Body of pancreas (tissue), 4 donors: Measurements from ENCODE around the gene TAF1C. TPM values are rescaled to one million over a fixed set of nuclear protein-coding genes. Genes with fewer than 3 reads are reported as not detected.
A peak's percentile ranks its signal among the peaks of the same experiment; 100 is the strongest.

Experiments used
- ATAC-seq: fragments of 150-250 bp; one replicate; pipeline ENCODE4 v1.9.1; 2016
- DNase-seq, 4 donors: peaks; one replicate each; pipeline ENCODE4 v3.0.0-alpha.2; 2019
- H3K27ac ChIP-seq, 4 donors: fragments of 200-600 bp; sonication (generic); 1 replicate in 3 of 4; 2 replicates in 1 of 4; pipeline versions ENCODE4 v1.5.1 to v1.6.1; 2016 to 2019; ENCODE audit warnings: mild to moderate bottlenecking in 1 of 4, mixed read lengths in 1 of 4, moderate library complexity in 1 of 4
- H3K27me3 ChIP-seq, 2 donors: fragments of 200-600 bp; sonication (generic); one replicate each; pipeline ENCODE4 v1.6.0; 2016; ENCODE audit warnings: mild to moderate bottlenecking in 1 of 2
- H3K36me3 ChIP-seq, 2 donors: fragments of 200-600 bp; sonication (generic); replicated peaks in 1 of 2; 2 replicates each; pipeline ENCODE4 v1.5.1; 2016; ENCODE audit warnings: low read depth in 2 of 2; ENCODE audit not compliant: insufficient read depth in 1 of 2
- H3K4me1 ChIP-seq: fragments of 200-600 bp; sonication (generic); one replicate; pipeline ENCODE4 v1.6.0; 2016
- H3K4me3 ChIP-seq, 2 donors: fragments of 200-600 bp; sonication (generic); 1 replicate in 1 of 2; 2 replicates in 1 of 2; pipeline ENCODE4 v1.5.1; 2016 to 2019
- H3K9me3 ChIP-seq, 3 donors: fragments of 200-600 bp; sonication (generic); 1 replicate in 2 of 3; 2 replicates in 1 of 3; pipeline ENCODE4 v1.5.1; 2016
- CTCF ChIP-seq, 7 experiments: fragments of 450-650 bp in 4 of 7; fragments of 200-600 bp in 3 of 7; sonication (generic) in 3 of 7; IDR thresholded peaks; one replicate each; pipeline ENCODE4 v1.5.1; 2016 to 2019; ENCODE audit warnings: antibody characterized with exemption in 7 of 7
- POLR2A ChIP-seq, 3 donors: fragments of 450-650 bp; IDR thresholded peaks; one replicate each; pipeline ENCODE4 v1.6.1; 2016; ENCODE audit warnings: antibody characterized with exemption in 3 of 3, mild to moderate bottlenecking in 2 of 3
- WGBS, 2 donors: methylation state at CpG; one replicate each; pipeline ENCODE4 v1.1.5; 2017; 5-methylcytosine and 5-hydroxymethylcytosine counted together
- intact Hi-C: fragments of 100-400 bp; cut with DNase I; formaldehyde crosslinking; loops from one replicate; pipeline ENCODE4 v1.15.1; 2023
- total RNA-seq, 2 donors: library from RNA; depleted of rRNA; stranded (reverse); fragments of >200 nt; gene quantifications; one replicate each; pipeline ENCODE4 v1.1.0, GENCODE V29; 2016

TAF1C gene
- total RNA-seq, 2 donors from 2014 or later, result 33.5 to 80.8 TPM

GRCh38 chr16:84232060-84232459 lies 45.2 kb upstream of the TAF1C start:
- intact Hi-C loops, result no loop called here
- ATAC-seq (no peak), DNase-seq (no peak)
- H3K4me3 ChIP-seq, result no peak overlapping the region
- no peaks in the 10 kb centered on the region for H3K27me3 ChIP-seq
- H3K4me1 ChIP-seq, result no peaks in the 10 kb centered on the region
- H3K27ac ChIP-seq, result no peak overlapping the region
- WGBS, 2 donors, result 64% methylated on average over 5 of the region's 5 CpGs
- no peaks in the 10 kb centered on the region for H3K36me3 ChIP-seq
- H3K9me3 ChIP-seq, result no peaks in the 10 kb centered on the region
- no peak for TF ChIP-seq CTCF (IDR thresholded peaks at IDR 0.05)
- no peak for TF ChIP-seq POLR2A (IDR thresholded peaks at IDR 0.05)

DNA sequence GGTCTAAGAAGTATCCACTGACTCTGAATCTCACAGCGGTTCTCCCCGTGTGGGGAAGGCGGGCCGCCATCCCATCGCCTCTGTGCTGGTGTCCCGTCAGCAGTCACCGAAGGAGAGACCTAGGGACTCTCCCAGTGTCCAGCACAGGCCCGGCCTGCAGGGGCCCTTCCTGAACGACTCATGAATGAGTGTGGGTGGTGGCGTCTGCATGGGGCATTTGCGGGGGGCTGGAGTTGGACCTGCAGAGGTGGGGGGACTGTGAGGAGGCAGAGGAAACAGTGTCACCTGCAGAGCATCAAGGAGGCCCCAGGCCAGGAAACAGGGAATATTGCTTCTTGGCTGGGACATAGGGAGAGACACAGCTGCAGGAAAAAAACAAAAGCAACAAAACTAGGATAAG lies 42.6 kb upstream of the TAF1C start:
- Histone ChIP-seq H3K4me1 (no peaks in the 10 kb centered on the region), H3K27me3 (no peaks in the 10 kb centered on the region), H3K36me3 (no peaks in the 10 kb centered on the region), H3K4me3 (no peak overlapping the region), H3K9me3 (no peaks in the 10 kb centered on the region), H3K27ac (no peak overlapping the region)
- no peak for TF ChIP-seq POLR2A (IDR thresholded peaks at IDR 0.05)
- TF ChIP-seq CTCF (IDR thresholded peaks at IDR 0.05), result no peak
- DNase-seq (no peak), ATAC-seq (no peak)
- 69 to 76% methylated on average over 11 of the region's 11 CpGs for WGBS, 2 donors
- intact Hi-C loops, result no loop called here

- no peaks in the 10 kb centered on the region for H3K36me3 ChIP-seq
- TF ChIP-seq POLR2A (IDR thresholded peaks at IDR 0.05), result no peak
- no peak for TF ChIP-seq CTCF (IDR thresholded peaks at IDR 0.05)
- ATAC-seq, result peak; percentile 64
- no peak overlapping the region for H3K4me3 ChIP-seq
- intact Hi-C loops, result no loop called here
- H3K27ac ChIP-seq, result no peak overlapping the region
- no peaks in the 10 kb centered on the region for H3K9me3 ChIP-seq
- no peaks in the 10 kb centered on the region for H3K27me3 ChIP-seq
- 34 to 51% methylated on average over 17 to 18 of the region's 18 CpGs for whole genome bisulfite sequencing, 2 donors
- H3K4me1 ChIP-seq, result no peaks in the 10 kb centered on the region
- peak; percentile 20 to 46 (median 38) for DNase-seq
Measured at GRCh38 chr16:84228256-84228838, 41.5 kb upstream of the TAF1C start.

DNA sequence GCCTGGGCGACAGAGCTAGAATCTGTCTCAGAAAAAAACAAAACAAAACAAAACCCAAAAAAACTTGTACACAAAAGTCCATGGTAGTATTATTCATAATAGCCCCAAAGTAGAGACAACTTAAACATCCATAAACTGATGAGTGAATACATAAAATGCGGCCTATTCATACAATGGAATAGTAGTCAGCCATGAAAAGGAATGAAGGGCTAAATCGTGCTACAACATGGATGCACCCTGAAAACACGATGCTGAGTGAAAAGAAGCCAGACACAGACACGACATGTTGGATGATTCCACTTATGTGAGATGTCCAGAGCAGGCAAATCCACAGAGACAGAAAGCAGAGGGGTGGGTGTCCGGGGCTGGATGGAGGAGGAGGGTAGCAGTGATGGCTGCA lies 40.7 kb upstream of the TAF1C start:
- TF ChIP-seq CTCF (IDR thresholded peaks at IDR 0.05), result no peak
- no peak for TF ChIP-seq POLR2A (IDR thresholded peaks at IDR 0.05)
- H3K36me3 ChIP-seq, result no peaks in the 10 kb centered on the region
- H3K9me3 ChIP-seq, result no peaks in the 10 kb centered on the region
- DNase-seq (no peak), ATAC-seq (no peak)
- no peaks in the 10 kb centered on the region for H3K27me3 ChIP-seq
- H3K27ac ChIP-seq, result no peak overlapping the region
- 70 to 73% methylated on average over 6 of the region's 6 CpGs for WGBS, 2 donors
- H3K4me3 ChIP-seq, result no peak overlapping the region
- H3K4me1 ChIP-seq, result no peaks in the 10 kb centered on the region
- intact Hi-C loops, result no loop called here

DNA sequence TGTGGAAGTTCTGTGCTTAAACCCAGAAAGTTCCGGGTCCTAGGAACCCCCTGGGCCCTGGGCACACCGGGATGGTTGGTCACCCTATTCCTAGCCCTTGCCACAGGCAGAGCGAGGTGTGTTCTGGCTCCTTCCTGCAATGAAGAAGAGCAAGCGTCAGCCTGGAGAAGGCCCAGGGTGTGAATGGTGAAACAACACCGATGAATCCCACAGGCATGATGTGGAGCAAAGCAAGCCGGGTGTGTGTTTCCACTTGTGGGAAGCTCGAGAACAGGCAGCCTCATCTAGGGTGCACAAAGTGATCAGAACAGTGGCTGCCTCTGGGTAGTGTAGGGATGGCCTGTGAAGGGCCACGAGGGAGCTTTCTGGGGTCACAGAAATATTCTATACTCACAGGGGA lies 39.2 kb upstream of the TAF1C start:
- Histone ChIP-seq H3K4me1 (no peaks in the 10 kb centered on the region), H3K27ac (no peak overlapping the region), H3K4me3 (no peak overlapping the region), H3K36me3 (no peaks in the 10 kb centered on the region), H3K9me3 (no peaks in the 10 kb centered on the region), H3K27me3 (no peaks in the 10 kb centered on the region)
- no peak for DNase-seq
- no peak for TF ChIP-seq CTCF (IDR thresholded peaks at IDR 0.05)
- no peak for TF ChIP-seq POLR2A (IDR thresholded peaks at IDR 0.05)
- 52 to 60% methylated on average over 8 of the region's 8 CpGs for WGBS, 2 donors
- intact Hi-C loops, result no loop called here
- ATAC-seq, result no peak
